Tibial artery (tissue), 4 donors: ENCODE results near the gene UMODL1.
A peak's percentile ranks its signal among the peaks of the same experiment; 100 is the strongest.

Source experiments
- DNase-seq, 2 donors: peaks; one replicate each; pipeline ENCODE4 v3.0.0-alpha.2; 2019
- H3K27ac ChIP-seq, 2 donors: fragments of 200-600 bp; sonication (generic) in 1 of 2; 1 replicate in 1 of 2; 2 replicates in 1 of 2; pipeline ENCODE4 v1.5.1; 2018 to 2019; ENCODE audit warnings: mild to moderate bottlenecking in 1 of 2
- H3K27me3 ChIP-seq, 2 donors: fragments of 200-600 bp; sonication (generic) in 1 of 2; one replicate each; pipeline versions ENCODE4 v1.5.1 to v1.6.0; 2016 to 2019
- H3K36me3 ChIP-seq, 3 donors: fragments of 200-600 bp; sonication (generic) in 2 of 3; one replicate each; pipeline ENCODE4 v1.5.1; 2016 to 2019; ENCODE audit warnings: mild to moderate bottlenecking in 2 of 3
- H3K4me1 ChIP-seq, 4 donors: fragments of 200-600 bp; sonication (generic) in 2 of 4; 1 replicate in 3 of 4; 2 replicates in 1 of 4; pipeline ENCODE4 v1.5.1; 2016 to 2019
- H3K4me3 ChIP-seq, 2 donors: fragments of 200-600 bp; sonication (generic) in 1 of 2; 1 replicate in 1 of 2; 2 replicates in 1 of 2; pipeline ENCODE4 v1.5.1; 2018 to 2019; ENCODE audit warnings: mild to moderate bottlenecking in 2 of 2
- H3K9me3 ChIP-seq, 3 donors: fragments of 200-600 bp; sonication (generic) in 1 of 3; one replicate each; pipeline ENCODE4 v1.5.1; 2016 to 2019
- intact Hi-C: fragments of 100-400 bp; cut with DNase I; formaldehyde crosslinking; loops from one replicate; pipeline ENCODE4 v1.15.0; 2023; ENCODE audit warnings: low total_unique reads
- TF ChIP-seq, protein P1 (sequence below), 2 experiments: fragments of 200-600 bp in 1 of 2; fragments of 450-650 bp in 1 of 2; IDR thresholded peaks; one replicate each; pipeline ENCODE4 v1.5.1; 2017 to 2019; ENCODE audit warnings: antibody characterized with exemption in 2 of 2, mild to moderate bottlenecking in 1 of 2, moderate library complexity in 1 of 2

Gene UMODL1

DNA sequence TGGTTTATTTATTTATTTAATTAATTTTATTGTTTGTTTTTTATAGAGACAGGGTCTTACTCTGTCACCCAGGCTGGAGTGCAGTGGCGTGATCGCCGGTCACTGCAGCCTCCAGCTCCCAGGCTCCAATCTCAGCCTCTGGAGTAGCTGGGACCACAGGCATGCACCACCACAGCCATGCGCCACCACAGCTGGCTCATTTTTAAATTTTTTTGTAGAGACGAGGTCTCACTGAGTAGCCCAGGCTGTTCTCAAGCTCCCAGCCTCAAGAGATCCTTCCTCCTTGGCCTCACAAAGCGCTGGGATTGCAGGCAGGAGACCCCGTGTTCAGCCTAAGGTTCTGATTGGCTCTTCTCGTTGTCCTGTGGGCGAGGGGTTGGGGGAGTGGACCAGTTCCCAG is 22.1 kb downstream of the UMODL1 start:
- intact Hi-C loops, result no loop called here
- Histone ChIP-seq H3K27ac (peak overlapping the region; percentile 74 to 80), H3K9me3 (no peaks in the 10 kb centered on the region), H3K4me1 (peaks cover 0 to 51% (median 24%) of the 10 kb centered on the region in 4 donors), H3K4me3 (no peak overlapping the region), H3K27me3 (no peaks in the 10 kb centered on the region), H3K36me3 (no peaks in the 10 kb centered on the region)
- TF ChIP-seq, protein P1, sequence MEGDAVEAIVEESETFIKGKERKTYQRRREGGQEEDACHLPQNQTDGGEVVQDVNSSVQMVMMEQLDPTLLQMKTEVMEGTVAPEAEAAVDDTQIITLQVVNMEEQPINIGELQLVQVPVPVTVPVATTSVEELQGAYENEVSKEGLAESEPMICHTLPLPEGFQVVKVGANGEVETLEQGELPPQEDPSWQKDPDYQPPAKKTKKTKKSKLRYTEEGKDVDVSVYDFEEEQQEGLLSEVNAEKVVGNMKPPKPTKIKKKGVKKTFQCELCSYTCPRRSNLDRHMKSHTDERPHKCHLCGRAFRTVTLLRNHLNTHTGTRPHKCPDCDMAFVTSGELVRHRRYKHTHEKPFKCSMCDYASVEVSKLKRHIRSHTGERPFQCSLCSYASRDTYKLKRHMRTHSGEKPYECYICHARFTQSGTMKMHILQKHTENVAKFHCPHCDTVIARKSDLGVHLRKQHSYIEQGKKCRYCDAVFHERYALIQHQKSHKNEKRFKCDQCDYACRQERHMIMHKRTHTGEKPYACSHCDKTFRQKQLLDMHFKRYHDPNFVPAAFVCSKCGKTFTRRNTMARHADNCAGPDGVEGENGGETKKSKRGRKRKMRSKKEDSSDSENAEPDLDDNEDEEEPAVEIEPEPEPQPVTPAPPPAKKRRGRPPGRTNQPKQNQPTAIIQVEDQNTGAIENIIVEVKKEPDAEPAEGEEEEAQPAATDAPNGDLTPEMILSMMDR (IDR thresholded peaks at IDR 0.05), result no peak
- DNase-seq, result no peak

DNA sequence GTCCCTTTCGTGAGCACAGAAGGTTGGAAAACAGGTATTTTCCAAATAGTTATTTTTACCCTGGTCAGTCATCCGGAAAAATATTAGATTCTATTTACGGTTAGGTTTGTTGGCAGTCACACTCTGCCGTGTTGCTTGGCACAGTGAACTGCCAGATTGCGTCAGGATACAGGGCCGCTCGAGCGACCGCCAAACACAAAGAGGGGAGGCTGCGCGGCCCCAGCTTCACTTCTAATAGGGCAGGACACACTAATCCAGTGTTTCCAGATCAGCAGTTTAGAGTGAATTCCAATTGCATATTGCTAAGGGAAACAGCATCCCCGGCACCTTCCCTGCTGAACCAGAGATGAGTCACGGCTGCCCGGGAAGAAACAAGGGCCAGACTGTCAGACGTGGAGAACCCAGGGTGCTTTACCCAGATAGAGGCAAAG is 22.9 kb downstream of the UMODL1 start:
- peak; percentile 75 to 93 for DNase-seq
- no peak overlapping the region for H3K4me3 ChIP-seq
- intact Hi-C loops, result no loop called here

DNA sequence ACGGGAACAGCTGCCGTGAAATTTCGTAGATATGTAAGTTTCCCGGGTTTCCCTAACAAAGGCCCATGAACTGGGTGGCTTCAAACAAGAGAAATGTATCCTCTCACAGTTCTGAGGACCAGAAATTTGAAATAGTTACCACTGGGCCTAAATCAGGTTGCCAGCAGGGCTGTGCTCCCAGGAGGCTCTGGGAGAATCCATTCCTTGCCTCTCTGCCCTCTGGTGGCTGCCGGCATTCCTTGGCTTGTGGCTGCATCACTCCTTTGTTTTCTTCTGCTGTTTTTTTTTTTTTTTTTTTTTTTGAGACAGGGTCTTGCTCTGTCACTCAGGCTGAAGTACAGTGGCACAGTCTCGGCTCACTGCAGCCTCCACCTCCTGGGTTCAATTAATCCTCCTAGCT is 23.7 kb downstream of the UMODL1 start:
- no peaks in the 10 kb centered on the region for H3K27me3 ChIP-seq
- peaks cover 0 to 57% (median 27%) of the 10 kb centered on the region in 4 donors for H3K4me1 ChIP-seq
- TF ChIP-seq, protein P1 (IDR thresholded peaks at IDR 0.05), result no peak
- intact Hi-C loops, result loop anchor here (5.0 kb wide), 1 partner anchor 88 kb away; no protein-coding TSS in a partner anchor
- no peaks in the 10 kb centered on the region for H3K36me3 ChIP-seq
- H3K9me3 ChIP-seq, result no peaks in the 10 kb centered on the region
- no peak overlapping the region for H3K4me3 ChIP-seq
- H3K27ac ChIP-seq, result peak overlapping the region; percentile 74 to 80
- DNase-seq, result no peak

More for the DNA sequence above, 22.9 kb downstream of the UMODL1 start:
- Histone ChIP-seq H3K27me3 (no peaks in the 10 kb centered on the region), H3K36me3 (no peaks in the 10 kb centered on the region), H3K4me1 (peaks cover 0 to 57% (median 27%) of the 10 kb centered on the region in 4 donors), H3K27ac (peak overlapping the region; percentile 74 to 80), H3K9me3 (no peaks in the 10 kb centered on the region)
- TF ChIP-seq, protein P1 (IDR thresholded peaks at IDR 0.05), result no peak

DNA sequence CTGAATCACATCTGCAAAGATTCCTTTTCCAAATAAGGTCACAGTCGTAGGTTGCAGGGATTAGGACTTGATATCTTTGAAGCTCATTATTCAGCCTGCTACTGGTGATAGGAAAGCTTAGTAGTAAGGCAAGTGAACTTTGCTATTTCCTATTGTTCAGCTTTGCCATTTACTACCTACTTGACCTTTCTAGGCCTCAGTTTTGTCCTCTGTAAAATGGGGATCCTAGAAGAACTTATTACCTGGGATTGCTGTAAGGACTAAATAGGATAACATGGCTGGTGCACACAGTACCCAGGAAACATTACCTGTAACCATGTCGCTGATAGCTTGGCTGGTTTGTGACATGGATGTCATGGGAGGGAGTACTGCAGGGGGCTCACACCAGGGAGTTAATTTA is 24.5 kb downstream of the UMODL1 start:
- intact Hi-C loops, result loop anchor here (5.0 kb wide), 1 partner anchor 88 kb away; no protein-coding TSS in a partner anchor
- peak overlapping the region; percentile 69 to 74 for H3K27ac ChIP-seq

DNA sequence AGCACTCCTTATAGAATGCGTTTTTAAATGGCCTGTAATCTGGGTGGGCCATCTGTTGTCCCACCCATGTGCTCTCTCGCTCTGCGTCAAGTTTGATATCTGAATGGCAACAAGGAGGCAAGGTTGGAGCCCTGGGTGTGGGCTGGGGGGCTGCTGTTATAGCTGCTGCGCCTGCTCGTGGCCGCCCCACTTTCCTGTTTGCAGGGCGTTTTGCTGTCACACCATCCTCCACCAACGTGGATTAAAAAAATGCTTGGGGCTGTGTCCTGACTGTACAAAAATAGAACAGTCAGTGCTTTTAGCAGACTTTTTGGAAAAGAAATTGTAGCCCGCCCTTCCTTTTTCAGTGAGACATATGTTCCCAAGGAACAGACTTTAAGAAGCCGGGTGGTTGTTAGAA is 25.4 kb downstream of the UMODL1 start:
- H3K4me1 ChIP-seq, result peaks cover 0 to 52% (median 27%) of the 10 kb centered on the region in 4 donors
- H3K27me3 ChIP-seq, result no peaks in the 10 kb centered on the region
- intact Hi-C loops, result loop anchor here (5.0 kb wide), 1 partner anchor 89 kb away; no protein-coding TSS in a partner anchor
- TF ChIP-seq, protein P1 (IDR thresholded peaks at IDR 0.05), result no peak
- H3K27ac ChIP-seq, result peak overlapping the region; percentile 69 to 74
- no peak overlapping the region for H3K4me3 ChIP-seq
- no peaks in the 10 kb centered on the region for H3K9me3 ChIP-seq
- DNase-seq, result no peak
- H3K36me3 ChIP-seq, result no peaks in the 10 kb centered on the region

More for the DNA sequence above, 24.5 kb downstream of the UMODL1 start:
- H3K9me3 ChIP-seq, result no peaks in the 10 kb centered on the region
- DNase-seq, result no peak
- peaks cover 0 to 57% (median 27%) of the 10 kb centered on the region in 4 donors for H3K4me1 ChIP-seq
- TF ChIP-seq, protein P1 (IDR thresholded peaks at IDR 0.05), result no peak
- no peaks in the 10 kb centered on the region for H3K36me3 ChIP-seq
- H3K27me3 ChIP-seq, result no peaks in the 10 kb centered on the region
- no peak overlapping the region for H3K4me3 ChIP-seq
